HEK293T (cell line): ENCODE measurements around the gene CS.

Source experiments
- HDGF ChIP-seq: fragments of 450-650 bp; IDR thresholded peaks from 2 replicates; pipeline ENCODE4 v1.6.1; 2017; ENCODE audit warnings: antibody characterized with exemption, borderline replicate concordance
- NFRKB ChIP-seq: fragments of 450-650 bp; IDR thresholded peaks from 2 replicates; pipeline ENCODE4 v1.6.1; 2016; ENCODE audit warnings: mild to moderate bottlenecking, moderate library complexity
- SP1 ChIP-seq: fragments of 450-650 bp; IDR thresholded peaks from 2 replicates; pipeline ENCODE4 v1.6.1; 2017
- TARDBP ChIP-seq: fragments of 450-650 bp; IDR thresholded peaks from 2 replicates; pipeline ENCODE4 v1.6.1; 2016

DNA sequence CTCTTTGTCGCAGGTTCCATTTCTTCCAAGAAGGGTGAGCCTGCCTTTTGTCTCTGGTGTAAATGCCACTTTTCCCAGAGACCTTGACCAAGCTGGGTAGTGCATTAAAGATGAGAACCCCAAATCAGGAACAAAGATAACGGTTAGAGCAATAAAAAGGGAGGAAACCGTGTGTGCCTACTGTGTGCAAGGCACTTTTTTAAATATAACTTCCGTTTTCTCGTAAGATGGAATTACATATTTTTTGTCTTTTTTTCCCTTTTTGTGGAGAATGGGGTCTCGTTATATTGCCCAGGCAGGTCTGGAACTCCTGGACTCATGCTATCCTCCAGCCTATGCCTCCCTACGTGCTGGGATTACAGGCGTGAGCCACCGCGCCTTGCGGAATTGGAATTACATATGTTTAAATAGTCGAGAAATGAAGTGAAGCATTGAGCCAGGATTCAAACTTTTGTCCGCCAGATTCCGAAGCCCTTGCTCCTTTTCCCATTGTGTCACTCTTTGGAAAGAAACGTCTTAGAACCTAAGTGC, 76.5 kb downstream of the CS start:
- TF ChIP-seq SP1 (no peak), HDGF (no peak), TARDBP (no peak), NFRKB (no peak)
